ENCODE results near the gene BPTF. TPM values are rescaled to one million over a fixed set of nuclear protein-coding genes. Genes with fewer than 3 reads are reported as not detected.
"Not testable (repeated sequence)": the region's sequence is repeated elsewhere in the genome, so short reads cannot be mapped to it uniquely, and the experiment has no call there.

BPTF gene
- total and polyA plus RNA-seq, 8 donors, result 75.4 to 137 (median 126) TPM

GRCh38 chr17:67842648-67843047 lies 17.3 kb downstream of the BPTF start:
- no peak for TF ChIP-seq CTCF (IDR thresholded peaks at IDR 0.05)
- Histone ChIP-seq H3K27ac (no peak overlapping the region), H3K4me1 (peaks cover 0 to 13% of the 10 kb centered on the region in 2 donors), H3K36me3 (no peaks in the 10 kb centered on the region), H3K27me3 (no peaks in the 10 kb centered on the region), H3K9me3 (no peaks in the 10 kb centered on the region), H3K4me3 (no peak overlapping the region)
- ATAC-seq, result no peak
- intact Hi-C loops (cut with DNase I), result no loop called here
- DNase-seq, result no peak

- no peak overlapping the region for H3K27ac ChIP-seq
- H3K27me3 ChIP-seq, result no peaks in the 10 kb centered on the region
- no peak overlapping the region for H3K4me3 ChIP-seq
- DNase-seq (no peak), ATAC-seq (no peak)
- intact Hi-C loops (cut with DNase I), result no loop called here
- no peaks in the 10 kb centered on the region for H3K36me3 ChIP-seq
- no peak for TF ChIP-seq CTCF (IDR thresholded peaks at IDR 0.05)
- H3K4me1 ChIP-seq, result peaks cover 0 to 15% of the 10 kb centered on the region in 2 donors
- no peaks in the 10 kb centered on the region for H3K9me3 ChIP-seq
These were observed 20.1 kb downstream of the BPTF start for GRCh38 chr17:67845374-67845773.

- not testable (repeated sequence) for DNase-seq, H3K27ac ChIP-seq, ATAC-seq
These were observed 22.9 kb downstream of the BPTF start for GRCh38 chr17:67848189-67848588.

GRCh38 chr17:67848846-67849245 lies 23.5 kb downstream of the BPTF start:
- intact Hi-C loops (cut with DNase I); ATAC-seq; H3K36me3 ChIP-seq; DNase-seq; H3K9me3 ChIP-seq; H3K4me3 ChIP-seq; H3K27ac ChIP-seq; H3K27me3 ChIP-seq: not testable (repeated sequence)
- H3K4me1 ChIP-seq, result peaks cover 0 to 13% of the 10 kb centered on the region in 2 donors

More at GRCh38 chr17:67848189-67848588, 22.9 kb downstream of the BPTF start:
- intact Hi-C loops (cut with DNase I); H3K4me3 ChIP-seq; H3K36me3 ChIP-seq; H3K27me3 ChIP-seq; H3K9me3 ChIP-seq: not testable (repeated sequence)
- H3K4me1 ChIP-seq, result peaks cover 0 to 12% of the 10 kb centered on the region in 2 donors

GRCh38 chr17:67850991-67851631 lies 25.8 kb downstream of the BPTF start:
- intact Hi-C loops (cut with DNase I), result no loop called here
- H3K27ac ChIP-seq, result no peak overlapping the region
- H3K4me3 ChIP-seq, result no peak overlapping the region
- H3K36me3 ChIP-seq, result peaks cover 0 to 14% of the 10 kb centered on the region in 2 donors
- no peak for TF ChIP-seq CTCF (IDR thresholded peaks at IDR 0.05)
- ATAC-seq (no peak), DNase-seq (no peak)
- peaks cover 0 to 25% of the 10 kb centered on the region in 2 donors for H3K4me1 ChIP-seq
- H3K27me3 ChIP-seq, result no peaks in the 10 kb centered on the region
- no peaks in the 10 kb centered on the region for H3K9me3 ChIP-seq

- no peak overlapping the region for H3K4me3 ChIP-seq
- intact Hi-C loops (cut with DNase I), result no loop called here
- ATAC-seq, result no peak
- peaks cover 0 to 14% of the 10 kb centered on the region in 2 donors for H3K36me3 ChIP-seq
- DNase-seq, result no peak
- no peaks in the 10 kb centered on the region for H3K27me3 ChIP-seq
- H3K27ac ChIP-seq, result no peak overlapping the region
- H3K4me1 ChIP-seq, result peaks cover 0 to 39% of the 10 kb centered on the region in 2 donors
- H3K9me3 ChIP-seq, result no peaks in the 10 kb centered on the region
- no peak for TF ChIP-seq CTCF (IDR thresholded peaks at IDR 0.05)
These were observed 28.4 kb downstream of the BPTF start for GRCh38 chr17:67853703-67854102.

Measured in left lung (tissue), 10 donors.